GM18873 (cell line): Measurements from ENCODE around the gene SUCLA2.
"Not testable (repeated sequence)": the region's sequence is repeated elsewhere in the genome, so short reads cannot be mapped to it uniquely, and the experiment has no call there.

Experiments
- ATAC-seq: cut with Tn5 transposase; IDR thresholded peaks from one replicate; pipeline ENCODE4 v1.9.1; 2021; ENCODE audit warnings: mild to moderate bottlenecking, moderate library complexity, moderate number of reproducible peaks; ENCODE audit not compliant: unreplicated experiment, low FRiP score

The SUCLA2 gene

DNA sequence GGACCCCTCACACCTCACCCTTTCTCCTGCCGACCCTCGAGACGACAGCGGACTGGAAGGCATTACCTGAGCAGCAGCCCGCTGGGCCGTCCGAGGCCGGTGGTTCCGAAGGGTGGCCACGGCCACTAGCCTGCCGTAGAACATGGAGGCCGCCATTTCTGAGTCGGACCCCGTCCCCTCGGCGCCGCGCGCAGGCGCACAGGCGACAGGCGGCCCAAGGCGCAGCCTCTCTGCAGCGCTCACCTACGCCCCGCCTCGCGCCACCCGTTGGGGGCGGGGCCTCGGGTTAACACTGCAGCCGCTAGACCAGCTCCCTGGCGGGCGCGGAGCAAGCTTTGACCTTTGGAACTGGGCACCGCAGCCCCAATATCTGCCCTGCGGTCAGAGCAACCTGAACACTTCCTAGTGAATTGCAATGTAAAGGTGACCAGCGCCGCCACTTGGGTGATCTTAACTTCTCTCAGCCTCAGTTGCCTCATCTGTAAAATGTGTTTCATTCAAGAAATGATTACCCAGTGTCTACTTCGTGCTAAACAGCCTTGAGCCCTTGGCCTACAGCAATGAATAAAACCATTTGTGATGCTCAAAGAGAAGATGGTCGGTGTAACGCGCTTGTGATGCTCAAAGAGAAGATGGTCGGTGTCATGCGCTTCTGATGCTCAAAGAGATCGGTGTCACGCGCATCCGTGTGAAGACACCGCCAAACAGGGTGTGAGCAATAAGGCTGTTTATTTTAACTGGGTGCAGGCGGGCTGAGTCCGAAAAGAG lies at the start of gene SUCLA2:
Gene SUCLA2, minus strand, starts transcription at position 160 of the 768 bp plus-strand sequence. Its CDS starts 4 bp downstream, at position 156.
- ATAC-seq: peak; percentile 94

DNA sequence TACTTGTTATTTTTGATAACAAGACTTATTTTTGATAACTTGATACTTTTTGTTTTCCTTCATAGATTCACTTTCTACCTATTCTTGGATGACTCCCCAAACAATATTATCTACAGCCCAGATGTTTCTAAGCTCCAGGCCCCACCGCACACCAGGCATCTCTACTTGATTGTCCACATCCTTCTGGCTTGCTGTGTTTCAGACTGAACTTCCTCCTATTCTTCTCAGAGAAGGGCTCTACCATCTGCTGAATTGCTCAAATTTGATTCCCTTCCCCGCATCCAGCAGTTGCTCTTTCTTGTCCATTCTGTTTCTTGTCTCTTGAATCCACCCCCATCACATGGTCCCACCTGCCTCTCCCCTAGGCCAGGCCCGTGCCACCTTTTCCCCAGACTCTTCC lies 49.5 kb upstream of the SUCLA2 start:
- no peak for ATAC-seq

DNA sequence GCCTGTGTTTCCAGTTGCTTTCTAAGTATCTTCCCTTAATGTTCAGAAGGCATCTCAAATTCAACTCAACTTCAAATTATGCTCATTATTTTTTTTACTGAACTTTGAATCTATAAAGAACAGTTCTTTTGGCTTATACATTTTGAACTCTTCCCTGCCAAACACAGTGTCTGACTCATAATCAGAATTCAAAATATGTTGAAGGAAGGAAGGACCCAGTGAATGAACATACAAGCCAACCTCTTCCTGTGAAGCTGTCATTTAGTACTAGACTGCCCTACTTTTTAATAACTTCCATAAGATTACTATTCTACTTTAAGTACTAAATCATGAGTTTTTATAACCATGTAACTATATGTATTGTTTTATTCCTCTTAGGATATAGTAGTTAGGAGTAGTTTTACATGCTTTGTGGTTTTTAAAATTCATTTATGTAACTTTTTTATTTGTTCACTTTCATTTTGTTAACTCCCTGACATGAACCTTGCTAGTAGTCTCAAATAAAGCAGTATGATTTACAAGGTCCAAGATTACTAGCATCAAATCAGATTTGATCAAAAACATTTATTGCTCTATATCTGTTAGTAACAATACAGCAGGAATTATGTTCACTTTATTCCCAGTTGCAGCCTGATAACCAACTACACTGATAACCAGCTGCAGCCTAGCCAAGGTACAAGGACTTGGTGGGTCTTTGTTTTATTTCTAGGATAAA lies 42.9 kb upstream of the SUCLA2 start:
- ATAC-seq: no peak

DNA sequence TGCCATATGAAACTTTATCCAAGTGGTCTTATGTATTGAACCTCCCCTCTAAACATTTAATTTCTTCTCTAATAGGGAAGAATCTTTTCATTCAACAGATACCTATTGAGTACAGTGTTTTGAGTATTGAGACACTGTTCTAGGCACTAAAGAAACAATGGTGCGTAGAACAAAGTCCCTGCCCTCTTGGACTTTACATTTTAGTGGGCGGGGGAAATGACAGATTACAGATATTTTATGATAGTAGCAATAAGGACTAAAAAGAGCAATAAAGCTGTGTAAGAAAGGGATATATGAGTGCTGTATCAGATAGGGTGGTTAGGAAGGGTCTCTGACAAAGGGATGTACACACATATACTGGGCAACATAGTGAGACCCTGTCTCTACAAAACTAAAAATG lies 41.8 kb upstream of the SUCLA2 start:
- ATAC-seq: no peak

DNA sequence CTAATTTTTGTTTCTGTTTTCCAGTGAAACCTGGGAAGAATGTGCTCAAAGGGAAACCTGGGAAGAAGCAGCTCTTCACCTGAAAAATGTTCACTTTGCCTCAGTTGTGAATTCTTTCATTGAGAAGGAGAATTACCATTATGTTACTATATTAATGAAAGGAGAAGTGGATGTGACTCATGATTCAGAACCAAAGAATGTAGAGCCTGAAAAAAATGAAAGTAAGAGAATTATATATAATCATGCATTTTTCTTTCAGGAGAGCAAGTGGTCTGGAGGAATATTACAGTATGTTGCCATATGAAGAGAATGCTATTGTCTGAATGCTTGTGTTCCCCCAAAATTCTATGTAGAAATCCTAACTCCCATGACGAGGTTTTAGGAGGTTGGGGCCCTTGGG lies 39.8 kb upstream of the SUCLA2 start:
- no peak for ATAC-seq

DNA sequence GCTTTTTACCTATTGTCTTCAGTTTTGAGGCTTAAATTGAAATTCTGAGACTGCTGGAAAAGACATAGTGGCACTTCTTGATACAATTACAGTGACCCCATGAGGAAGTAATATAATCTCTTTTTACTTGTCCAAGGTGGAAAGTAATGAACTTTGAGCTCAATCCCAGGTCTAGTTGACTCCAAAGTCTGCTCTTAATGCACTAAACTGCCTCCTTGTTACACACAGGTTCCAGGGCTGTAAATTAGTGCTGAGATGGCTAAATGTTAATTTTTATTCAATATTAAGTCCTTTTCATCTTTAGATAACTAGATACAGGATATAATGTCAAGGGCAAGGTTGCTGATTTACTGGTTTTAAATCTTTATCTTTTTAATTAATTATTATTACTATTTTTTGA lies 39.0 kb upstream of the SUCLA2 start:
- no peak for ATAC-seq

DNA sequence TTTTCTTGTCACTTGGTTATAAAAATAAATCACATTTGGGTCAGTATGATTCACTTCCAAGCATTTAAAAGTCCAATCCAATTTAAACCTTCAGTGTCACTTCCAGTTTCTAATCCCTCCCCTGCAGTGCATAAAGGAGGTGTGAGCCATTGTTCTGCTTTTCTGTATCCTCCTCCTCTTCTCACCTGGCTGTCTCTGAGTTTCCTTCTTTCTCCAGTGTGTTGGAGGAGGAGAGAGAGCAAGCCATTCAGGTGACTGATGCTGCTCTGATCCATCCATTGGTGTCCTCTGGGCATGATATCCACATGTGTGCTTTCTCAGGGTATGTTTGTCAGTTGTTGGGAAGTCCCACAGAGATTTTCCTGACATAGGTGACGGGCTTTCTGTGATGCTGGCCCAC lies 37.7 kb upstream of the SUCLA2 start:
- no peak for ATAC-seq

DNA sequence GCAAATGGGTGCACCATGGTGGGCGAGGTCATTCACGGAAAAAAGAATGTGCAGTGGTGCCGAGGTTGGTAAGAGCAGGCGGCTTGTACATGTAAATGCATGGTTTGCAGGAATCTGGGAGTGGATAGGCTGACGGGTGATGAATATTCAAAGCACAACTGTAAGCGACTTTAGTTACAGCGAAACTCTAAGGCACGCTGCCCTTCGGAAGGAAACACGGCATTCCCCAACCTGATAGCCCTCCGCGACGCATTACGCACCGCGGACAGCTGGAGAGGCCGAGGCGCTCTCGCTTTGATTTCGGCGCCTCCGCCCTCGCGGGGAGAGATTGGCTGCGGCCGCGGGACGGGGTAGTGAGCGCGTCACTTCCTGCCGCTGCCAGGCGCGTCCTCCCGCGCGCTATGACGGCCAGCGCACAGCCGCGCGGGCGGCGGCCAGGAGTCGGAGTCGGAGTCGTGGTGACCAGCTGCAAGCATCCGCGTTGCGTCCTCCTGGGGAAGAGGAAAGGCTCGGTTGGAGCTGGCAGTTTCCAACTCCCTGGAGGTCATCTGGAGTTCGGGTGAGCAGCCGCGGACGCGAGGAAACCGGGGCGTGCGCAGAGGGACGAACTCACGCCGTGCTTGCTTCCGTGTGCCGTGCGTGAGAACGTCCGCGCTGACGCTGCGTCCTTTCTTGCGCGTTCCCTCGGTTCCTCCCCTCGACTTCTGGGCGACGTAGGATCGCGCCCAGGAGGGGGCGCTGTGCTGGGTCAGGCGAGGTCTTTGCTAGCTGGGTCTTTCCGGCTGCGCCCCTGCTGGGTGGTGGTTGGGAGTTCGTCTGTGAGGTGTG lies 36.5 kb upstream of the SUCLA2 start, which contains the start of gene NUDT15:
Gene NUDT15, plus strand, starts transcription at position 381 of the 828 bp plus-strand sequence. Its CDS starts 21 bp downstream, at position 402.
- peak; percentile 87 for ATAC-seq

DNA sequence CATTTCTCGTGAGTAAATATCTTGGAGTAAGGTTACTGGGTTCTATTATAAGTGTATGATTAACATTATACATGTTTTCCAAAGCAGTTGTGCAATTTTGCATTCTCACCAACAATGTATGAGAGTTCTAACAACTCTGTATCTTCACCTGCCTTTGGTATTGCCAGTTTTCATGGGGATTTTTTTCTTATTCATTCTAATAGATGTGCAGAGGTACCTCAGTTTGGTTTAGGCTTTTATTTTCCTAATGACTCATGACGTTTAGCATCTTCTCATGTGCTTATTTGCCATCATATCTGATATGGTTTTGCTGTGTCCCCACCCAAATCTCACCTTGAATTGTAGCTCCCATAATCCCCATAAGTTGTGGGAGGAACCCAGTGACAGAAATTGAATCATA lies 28.8 kb upstream of the SUCLA2 start:
- no peak for ATAC-seq

DNA sequence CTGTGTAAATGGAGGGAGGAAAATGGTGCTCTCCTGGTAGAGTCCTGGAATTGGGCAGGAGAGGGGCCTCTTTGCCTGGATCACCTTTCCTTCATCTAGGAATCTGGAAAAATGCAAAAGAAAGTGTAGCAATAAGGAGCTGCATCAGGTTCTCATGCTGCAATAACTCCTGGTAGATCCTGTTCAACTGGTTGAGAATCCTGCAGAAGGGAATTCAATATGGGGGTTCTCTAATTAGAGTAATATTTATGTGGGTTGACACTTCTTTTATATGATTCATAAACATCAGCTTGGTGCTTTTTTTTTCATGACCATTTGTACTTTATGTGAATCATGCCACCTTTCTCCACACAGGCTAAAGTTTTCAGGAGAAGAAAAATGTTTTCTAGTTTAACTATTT lies 27.0 kb upstream of the SUCLA2 start:
- ATAC-seq: no peak

DNA sequence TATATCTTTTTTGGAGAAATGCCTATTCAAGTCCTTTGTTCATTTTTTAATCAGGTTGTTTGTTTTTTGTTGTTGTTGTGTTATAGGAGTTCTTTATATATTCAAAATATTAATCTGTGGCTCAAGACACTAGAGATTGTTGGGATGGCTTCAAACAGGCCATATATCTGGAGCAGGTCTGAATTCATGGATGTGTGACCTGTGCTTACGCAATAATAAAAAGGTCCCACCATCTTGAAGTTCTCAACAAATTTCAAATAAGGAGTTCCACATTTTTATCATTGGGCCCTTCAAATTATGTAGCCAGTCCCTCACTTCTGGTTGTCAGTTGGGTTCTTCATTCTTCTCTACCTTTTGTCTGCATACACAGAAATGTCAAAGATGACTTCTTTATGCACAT lies 18.7 kb upstream of the SUCLA2 start:
- no peak for ATAC-seq

DNA sequence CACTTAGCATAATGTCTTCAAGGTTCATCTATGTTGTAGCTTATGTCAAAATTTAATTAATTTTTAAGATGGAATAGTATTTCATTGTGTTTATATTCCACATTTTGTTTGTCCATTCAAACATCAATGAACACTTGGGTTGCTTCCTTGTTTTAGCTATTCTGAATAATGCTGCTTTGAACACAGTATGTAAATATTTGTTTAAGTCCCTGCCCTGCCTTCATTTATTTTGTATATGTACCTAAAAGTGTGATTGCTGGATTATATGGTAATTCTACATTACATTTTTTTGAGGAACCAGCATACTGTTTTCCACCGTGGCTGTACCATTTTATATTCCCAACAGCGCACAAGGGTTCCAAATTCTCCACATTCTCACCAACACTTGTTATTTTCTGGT lies 17.6 kb upstream of the SUCLA2 start:
- ATAC-seq: no peak

DNA sequence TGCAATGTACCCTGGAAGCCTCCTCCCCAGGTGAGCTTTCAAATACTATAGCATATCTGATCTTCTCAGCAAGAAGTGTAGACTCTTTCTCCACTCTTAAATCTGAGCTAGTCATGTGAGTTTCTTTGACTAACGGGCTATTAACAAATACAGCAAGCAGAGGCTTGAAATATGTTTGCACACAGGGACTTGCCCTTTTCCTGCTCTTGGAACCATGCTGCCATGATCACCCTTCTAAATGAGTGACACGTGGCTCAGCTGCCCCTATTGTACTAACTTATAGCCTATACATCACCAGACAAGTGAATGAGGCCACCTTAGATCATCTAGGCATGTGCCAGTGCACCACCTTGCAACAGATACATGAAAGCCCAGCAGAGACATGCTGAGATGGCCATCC lies 13.3 kb upstream of the SUCLA2 start:
- no peak for ATAC-seq

DNA sequence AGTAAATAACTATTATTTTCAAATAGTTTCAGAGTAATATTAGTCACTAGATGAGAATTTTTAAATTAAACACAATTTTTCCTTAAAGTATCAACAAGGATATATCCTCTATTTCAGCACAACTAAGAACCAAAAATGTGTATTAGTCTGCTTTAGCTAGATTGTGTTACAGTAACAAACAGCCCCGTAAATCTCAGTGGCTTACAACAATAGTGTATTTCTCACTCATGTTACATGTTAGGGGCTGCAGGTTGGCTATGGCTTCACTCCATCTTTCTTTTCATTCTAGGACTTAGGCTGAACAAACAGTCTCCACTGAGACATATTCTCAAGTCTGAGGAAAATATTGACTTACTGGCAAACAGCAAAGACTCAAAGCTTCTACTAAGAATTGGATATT lies 11.6 kb upstream of the SUCLA2 start:
- ATAC-seq: no peak

DNA sequence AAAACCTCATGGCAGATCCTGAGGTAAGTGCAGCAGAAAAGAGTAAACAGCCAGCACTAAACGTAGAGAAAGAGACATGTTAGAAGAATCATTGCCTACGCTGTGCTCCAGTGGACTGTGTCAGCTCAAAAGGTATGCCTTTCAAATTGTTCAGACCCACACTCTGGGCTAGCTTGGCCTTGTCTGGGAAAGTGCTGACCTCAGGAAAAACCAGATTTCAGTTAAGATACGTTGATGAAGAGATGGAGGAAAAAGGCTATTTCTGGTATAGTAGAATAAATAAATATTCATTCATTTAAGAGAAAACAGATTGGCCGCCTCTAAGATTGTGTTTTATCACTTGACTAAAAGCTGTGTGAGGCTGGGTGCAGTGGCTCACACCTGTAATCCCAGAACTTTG lies 9.6 kb upstream of the SUCLA2 start:
- no peak for ATAC-seq

DNA sequence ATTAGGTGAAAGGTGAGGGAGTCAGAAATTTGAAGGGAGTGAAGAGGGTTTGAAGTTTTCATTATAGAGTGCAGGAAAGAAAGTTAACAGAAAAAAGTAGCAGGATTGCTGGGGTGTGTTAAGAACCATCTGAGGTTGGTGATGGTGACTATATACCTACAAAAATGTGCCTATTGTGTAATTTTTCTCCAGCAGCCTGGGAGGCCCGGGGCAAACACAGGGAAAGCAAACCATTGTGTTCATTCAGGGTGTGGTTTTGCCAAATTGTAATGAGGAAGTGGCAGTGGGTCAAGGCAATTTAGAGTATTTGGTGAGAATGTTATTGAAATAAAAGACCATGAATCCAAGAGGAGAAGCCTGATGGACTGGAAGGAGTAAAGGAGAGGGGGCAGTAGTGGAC lies 8.2 kb upstream of the SUCLA2 start:
- ATAC-seq: no peak

DNA sequence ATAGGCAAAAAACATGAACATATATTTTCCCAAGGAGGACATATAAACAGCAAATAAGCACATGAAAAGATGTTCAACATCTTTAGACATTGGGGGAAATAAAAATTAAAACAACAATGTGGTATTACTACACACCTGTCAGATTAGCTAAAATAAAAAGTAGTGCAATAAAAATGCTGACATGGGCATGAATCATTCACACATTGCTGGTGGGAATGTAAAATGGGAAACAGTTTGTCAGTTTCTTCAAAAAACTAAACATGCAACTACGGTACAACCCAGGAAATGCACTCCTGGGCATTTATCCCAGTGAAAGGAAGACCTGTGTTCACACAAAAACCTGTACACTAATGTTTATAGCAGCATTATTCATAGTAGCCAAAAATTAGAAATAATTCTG lies 5.3 kb upstream of the SUCLA2 start:
- ATAC-seq: no peak

DNA sequence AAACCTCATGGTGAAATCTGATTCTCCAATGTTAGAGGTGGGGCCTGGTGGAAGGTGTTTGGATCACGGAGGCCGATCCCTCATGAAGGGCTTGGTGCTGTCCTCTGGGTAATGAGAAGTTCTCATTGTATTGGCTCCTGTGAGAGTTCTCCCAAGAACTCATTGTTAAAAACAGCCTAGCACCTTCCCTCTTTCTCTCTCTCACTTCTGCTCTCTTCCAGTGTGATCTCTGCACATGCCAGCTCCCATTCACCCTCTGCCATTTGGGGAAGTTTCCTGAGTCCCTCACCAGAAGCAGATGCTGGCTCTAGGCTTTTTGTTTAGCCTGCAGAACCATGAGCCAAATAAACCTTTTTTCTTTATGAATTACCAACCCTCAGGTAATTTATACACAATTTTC lies 3.1 kb upstream of the SUCLA2 start:
- ATAC-seq: no peak

DNA sequence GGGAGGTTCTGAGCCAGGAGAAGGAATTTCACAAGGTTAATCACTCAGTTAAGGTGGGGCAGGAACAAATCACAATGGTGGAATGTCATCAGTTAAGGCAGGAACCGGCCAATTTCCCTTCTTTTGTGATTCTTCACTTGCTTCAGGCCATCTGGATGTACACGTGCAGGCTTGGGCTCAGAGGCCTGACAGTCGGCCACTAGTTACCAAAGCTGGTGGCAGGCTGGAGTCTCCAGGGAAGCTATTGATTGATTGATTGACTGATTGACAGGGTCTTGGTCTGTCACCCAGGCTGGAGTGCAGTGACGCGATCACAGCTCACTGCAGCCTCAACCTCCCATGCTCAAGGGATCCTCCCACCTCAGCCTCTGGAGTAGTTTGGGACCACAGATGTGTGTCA lies 926 bp upstream of the SUCLA2 start:
- not testable (repeated sequence) for ATAC-seq

DNA sequence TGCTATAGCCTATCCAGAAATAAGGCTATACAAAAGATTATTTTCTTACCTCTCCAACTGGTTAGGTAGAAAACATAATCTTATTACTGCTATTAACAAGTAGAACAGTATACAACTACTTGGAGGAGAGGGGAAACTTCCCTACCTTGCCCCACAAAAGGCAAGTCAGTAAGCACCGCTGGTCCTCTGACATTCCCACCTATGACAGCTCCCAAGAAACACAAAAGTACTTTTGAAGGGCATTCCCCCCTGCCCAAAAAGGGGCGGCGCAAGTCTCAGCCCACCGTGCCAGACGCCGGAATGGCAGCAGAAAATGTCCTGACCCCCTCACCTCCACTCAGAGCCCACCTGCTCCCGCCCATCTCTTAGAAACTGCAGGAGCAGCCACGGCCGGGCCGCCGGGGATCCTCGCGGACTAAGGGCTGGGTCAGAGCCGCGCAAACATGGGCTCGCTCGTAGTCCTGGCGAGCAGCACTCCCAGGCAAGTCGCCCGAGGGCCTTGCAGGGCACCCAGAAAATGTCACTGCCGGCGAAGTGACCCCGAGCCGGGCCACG lies 437 bp downstream of the SUCLA2 start:
- peak; percentile 34 for ATAC-seq

DNA sequence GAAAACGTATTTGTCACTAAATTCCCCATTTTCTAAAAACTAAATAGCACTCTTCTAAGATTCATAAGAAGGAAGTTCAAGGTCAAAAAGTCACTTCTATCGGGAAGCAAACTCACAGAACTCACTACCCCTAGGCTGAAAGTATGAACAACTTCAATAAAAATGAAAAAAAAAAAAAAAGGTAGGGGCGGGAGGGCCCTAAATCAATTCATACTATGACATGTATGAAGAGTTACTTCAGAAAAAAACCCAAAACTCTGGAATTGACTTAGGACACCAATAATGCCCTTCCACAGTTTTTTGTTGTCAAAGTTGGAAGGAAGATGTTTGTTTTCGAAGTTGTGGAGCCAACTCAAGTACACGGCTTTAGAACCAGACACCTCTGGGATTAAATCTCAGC lies 1.1 kb downstream of the SUCLA2 start:
- no peak for ATAC-seq
